DMS114 treated with DMSO at 0.1 percent for 48 hours (cell line): ENCODE measurements around the gene CACNG8.

Experiments
- DNase-seq: peaks from one replicate; lab custom pipeline; 2025; ENCODE audit not compliant: unreplicated experiment; lab: John Stamatoyannopoulos, UW

The CACNG8 gene

GRCh38 chr19:53961523-53962356 lies 997 bp upstream of the CACNG8 start:
- DNase-seq: no peak

GRCh38 chr19:53965091-53965490 lies 2.4 kb downstream of the CACNG8 start:
- DNase-seq: no peak

- no peak for DNase-seq
Observed at GRCh38 chr19:53966931-53967330, 4.2 kb downstream of the CACNG8 start.

- DNase-seq: no peak
Observed at GRCh38 chr19:53969366-53969765, 6.6 kb downstream of the CACNG8 start.

GRCh38 chr19:53971673-53972072 lies 8.9 kb downstream of the CACNG8 start:
- no peak for DNase-seq

GRCh38 chr19:53977429-53977990 lies 14.8 kb downstream of the CACNG8 start:
- peak; percentile 95 for DNase-seq

GRCh38 chr19:53977991-53978731 lies 15.4 kb downstream of the CACNG8 start:
- peak; percentile 97 for DNase-seq

GRCh38 chr19:53978975-53979801 lies 16.5 kb downstream of the CACNG8 start:
- DNase-seq: no peak

GRCh38 chr19:53980539-53981375 lies 18.0 kb downstream of the CACNG8 start:
- DNase-seq: peak; percentile 73

GRCh38 chr19:53981376-53981951 lies 18.7 kb downstream of the CACNG8 start:
- DNase-seq: no peak

- peak; percentile 21 for DNase-seq
Observed at GRCh38 chr19:53982001-53982451, 19.3 kb downstream of the CACNG8 start.

GRCh38 chr19:53982611-53983010 lies 19.9 kb downstream of the CACNG8 start:
- no peak for DNase-seq

- no peak for DNase-seq
Observed at GRCh38 chr19:53983457-53984289, 20.9 kb downstream of the CACNG8 start.

GRCh38 chr19:53985863-53986262 lies 23.1 kb downstream of the CACNG8 start:
- DNase-seq: no peak

- no peak for DNase-seq
Observed at GRCh38 chr19:53988981-53989380, 26.2 kb downstream of the CACNG8 start.

- DNase-seq: no peak
Observed at GRCh38 chr19:53989600-53990533, 27.1 kb downstream of the CACNG8 start.

- DNase-seq: no peak
Observed at GRCh38 chr19:53991224-53992113, 28.7 kb downstream of the CACNG8 start, which contains the start of gene CACNG6. Gene CACNG6, plus strand, starts transcription at chr19:53991637. Its CDS starts 1,241 bp downstream, at chr19:53992878.
